HG03175 (cell line): ENCODE measurements around the gene TLR9.
"Not testable (repeated sequence)": the region's sequence is repeated elsewhere in the genome, so short reads cannot be mapped to it uniquely, and the experiment has no call there.

ENCODE experiments used
- ATAC-seq: cut with Tn5 transposase; IDR thresholded peaks from one replicate; pipeline ENCODE4 v1.9.1; 2021; ENCODE audit warnings: mild to moderate bottlenecking, moderate library complexity; ENCODE audit not compliant: unreplicated experiment

Gene TLR9

GRCh38 chr3:52197499-52197841, 28.0 kb downstream of the TLR9 start:
- ATAC-seq: peak; percentile 1

GRCh38 chr3:52196977-52197376, 28.5 kb downstream of the TLR9 start:
- no peak for ATAC-seq

GRCh38 chr3:52195823-52196331, 29.6 kb downstream of the TLR9 start:
- no peak for ATAC-seq

GRCh38 chr3:52195291-52195597, 30.2 kb downstream of the TLR9 start:
- ATAC-seq: no peak

GRCh38 chr3:52194485-52195290, 30.8 kb downstream of the TLR9 start:
- ATAC-seq: no peak

- ATAC-seq: no peak
These were observed 32.4 kb downstream of the TLR9 start for GRCh38 chr3:52193065-52193464.

- ATAC-seq: no peak
These were observed 33.8 kb downstream of the TLR9 start for GRCh38 chr3:52191663-52192062.

GRCh38 chr3:52190294-52191074, 35.0 kb downstream of the TLR9 start:
- no peak for ATAC-seq

GRCh38 chr3:52188556-52188955, 36.9 kb downstream of the TLR9 start:
- ATAC-seq: no peak

GRCh38 chr3:52186729-52187128, 38.7 kb downstream of the TLR9 start:
- ATAC-seq: no peak

GRCh38 chr3:52185837-52186236, 39.6 kb downstream of the TLR9 start:
- no peak for ATAC-seq

- ATAC-seq: no peak
These were observed 40.1 kb downstream of the TLR9 start for GRCh38 chr3:52185311-52185710.

- no peak for ATAC-seq
These were observed 40.8 kb downstream of the TLR9 start for GRCh38 chr3:52184690-52185089.

GRCh38 chr3:52183786-52184445, 41.5 kb downstream of the TLR9 start:
- no peak for ATAC-seq

- ATAC-seq: no peak
These were observed 42.8 kb downstream of the TLR9 start for GRCh38 chr3:52182691-52183090.

GRCh38 chr3:52182196-52182595, 43.2 kb downstream of the TLR9 start:
- ATAC-seq: no peak

- ATAC-seq: no peak
These were observed 43.9 kb downstream of the TLR9 start for GRCh38 chr3:52181543-52181942.

- ATAC-seq: no peak
These were observed 46.9 kb downstream of the TLR9 start for GRCh38 chr3:52178537-52178936.

GRCh38 chr3:52178126-52178525, 47.3 kb downstream of the TLR9 start:
- not testable (repeated sequence) for ATAC-seq

- no peak for ATAC-seq
These were observed 47.8 kb downstream of the TLR9 start for GRCh38 chr3:52177701-52178042.

- ATAC-seq: no peak
These were observed 48.3 kb downstream of the TLR9 start for GRCh38 chr3:52176951-52177700.
